ENCODE measurements around the gene TRIM16.
"Not testable (repeated sequence)": the region's sequence is repeated elsewhere in the genome, so short reads cannot be mapped to it uniquely, and the experiment has no call there.

DNA sequence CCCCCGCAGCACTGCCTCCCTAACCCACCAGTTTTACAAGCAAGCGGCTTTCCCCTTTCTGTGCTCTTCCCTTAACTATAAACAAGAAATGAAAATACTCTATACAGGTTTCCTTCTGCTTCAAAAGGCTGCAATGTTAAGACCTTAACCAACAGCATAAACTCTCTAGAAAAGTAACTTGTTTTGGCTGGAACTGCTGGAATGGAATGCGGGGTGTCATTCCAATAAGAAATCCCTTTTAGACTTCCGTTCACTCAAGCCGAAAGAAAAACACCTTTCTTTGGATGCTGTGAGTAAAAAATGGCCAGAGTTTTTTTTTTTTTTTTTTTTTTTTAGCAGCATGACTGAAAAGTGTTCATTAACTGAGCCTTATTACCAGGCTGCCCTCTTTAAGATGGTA, 92.1 kb downstream of the TRIM16 start:
- TF ChIP-seq, protein P1, sequence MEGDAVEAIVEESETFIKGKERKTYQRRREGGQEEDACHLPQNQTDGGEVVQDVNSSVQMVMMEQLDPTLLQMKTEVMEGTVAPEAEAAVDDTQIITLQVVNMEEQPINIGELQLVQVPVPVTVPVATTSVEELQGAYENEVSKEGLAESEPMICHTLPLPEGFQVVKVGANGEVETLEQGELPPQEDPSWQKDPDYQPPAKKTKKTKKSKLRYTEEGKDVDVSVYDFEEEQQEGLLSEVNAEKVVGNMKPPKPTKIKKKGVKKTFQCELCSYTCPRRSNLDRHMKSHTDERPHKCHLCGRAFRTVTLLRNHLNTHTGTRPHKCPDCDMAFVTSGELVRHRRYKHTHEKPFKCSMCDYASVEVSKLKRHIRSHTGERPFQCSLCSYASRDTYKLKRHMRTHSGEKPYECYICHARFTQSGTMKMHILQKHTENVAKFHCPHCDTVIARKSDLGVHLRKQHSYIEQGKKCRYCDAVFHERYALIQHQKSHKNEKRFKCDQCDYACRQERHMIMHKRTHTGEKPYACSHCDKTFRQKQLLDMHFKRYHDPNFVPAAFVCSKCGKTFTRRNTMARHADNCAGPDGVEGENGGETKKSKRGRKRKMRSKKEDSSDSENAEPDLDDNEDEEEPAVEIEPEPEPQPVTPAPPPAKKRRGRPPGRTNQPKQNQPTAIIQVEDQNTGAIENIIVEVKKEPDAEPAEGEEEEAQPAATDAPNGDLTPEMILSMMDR (IDR thresholded peaks at IDR 0.05; ENCODE audit: insufficient read depth, low read length), result not testable (repeated sequence)
- TF ChIP-seq POLR2AphosphoS5 (IDR thresholded peaks at IDR 0.05; ENCODE audit: low read depth); SPI1 (IDR thresholded peaks at IDR 0.05; ENCODE audit: borderline replicate concordance, low read depth); GABPA (IDR thresholded peaks at IDR 0.05; ENCODE audit: low read depth): not testable (repeated sequence)
- TF ChIP-seq, protein P2, sequence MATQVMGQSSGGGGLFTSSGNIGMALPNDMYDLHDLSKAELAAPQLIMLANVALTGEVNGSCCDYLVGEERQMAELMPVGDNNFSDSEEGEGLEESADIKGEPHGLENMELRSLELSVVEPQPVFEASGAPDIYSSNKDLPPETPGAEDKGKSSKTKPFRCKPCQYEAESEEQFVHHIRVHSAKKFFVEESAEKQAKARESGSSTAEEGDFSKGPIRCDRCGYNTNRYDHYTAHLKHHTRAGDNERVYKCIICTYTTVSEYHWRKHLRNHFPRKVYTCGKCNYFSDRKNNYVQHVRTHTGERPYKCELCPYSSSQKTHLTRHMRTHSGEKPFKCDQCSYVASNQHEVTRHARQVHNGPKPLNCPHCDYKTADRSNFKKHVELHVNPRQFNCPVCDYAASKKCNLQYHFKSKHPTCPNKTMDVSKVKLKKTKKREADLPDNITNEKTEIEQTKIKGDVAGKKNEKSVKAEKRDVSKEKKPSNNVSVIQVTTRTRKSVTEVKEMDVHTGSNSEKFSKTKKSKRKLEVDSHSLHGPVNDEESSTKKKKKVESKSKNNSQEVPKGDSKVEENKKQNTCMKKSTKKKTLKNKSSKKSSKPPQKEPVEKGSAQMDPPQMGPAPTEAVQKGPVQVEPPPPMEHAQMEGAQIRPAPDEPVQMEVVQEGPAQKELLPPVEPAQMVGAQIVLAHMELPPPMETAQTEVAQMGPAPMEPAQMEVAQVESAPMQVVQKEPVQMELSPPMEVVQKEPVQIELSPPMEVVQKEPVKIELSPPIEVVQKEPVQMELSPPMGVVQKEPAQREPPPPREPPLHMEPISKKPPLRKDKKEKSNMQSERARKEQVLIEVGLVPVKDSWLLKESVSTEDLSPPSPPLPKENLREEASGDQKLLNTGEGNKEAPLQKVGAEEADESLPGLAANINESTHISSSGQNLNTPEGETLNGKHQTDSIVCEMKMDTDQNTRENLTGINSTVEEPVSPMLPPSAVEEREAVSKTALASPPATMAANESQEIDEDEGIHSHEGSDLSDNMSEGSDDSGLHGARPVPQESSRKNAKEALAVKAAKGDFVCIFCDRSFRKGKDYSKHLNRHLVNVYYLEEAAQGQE (IDR thresholded peaks at IDR 0.05; ENCODE audit: insufficient replicate concordance, low read depth), result not testable (repeated sequence)

Measured in HL-60 (cell line).